Aorta (tissue), 5 donors: Measurements from ENCODE around the gene ENPEP. TPM values are rescaled to one million over a fixed set of nuclear protein-coding genes. Genes with fewer than 3 reads are reported as not detected.

Source experiments
- ATAC-seq: fragments of 200-7000 bp; cut with Tn5 transposase; one replicate; pipeline ENCODE4 v1.9.1; 2022; ENCODE audit warnings: moderate library complexity; ENCODE audit not compliant: low FRiP score
- DNase-seq, 2 donors: peaks; one replicate each; pipeline ENCODE4 v3.0.0-alpha.2; 2020
- H3K27ac ChIP-seq, 2 donors: one replicate each; pipeline ENCODE4 v1.5.1; 2013; ENCODE audit warnings: low read length in 2 of 2, mild to moderate bottlenecking in 2 of 2, moderate library complexity in 2 of 2, control low read depth in 1 of 2, inconsistent platforms in 1 of 2, low read depth in 1 of 2
- H3K27me3 ChIP-seq, 2 donors: one replicate each; pipeline ENCODE4 v1.6.1; 2013; ENCODE audit warnings: control low read depth in 1 of 2, low read length in 1 of 2, mild to moderate bottlenecking in 1 of 2, moderate library complexity in 1 of 2; ENCODE audit not compliant: insufficient read depth in 2 of 2, control insufficient read depth in 1 of 2
- H3K36me3 ChIP-seq, 2 donors: one replicate each; pipeline ENCODE4 v1.6.1; 2013; ENCODE audit warnings: control low read depth in 1 of 2, low read length in 1 of 2, mild to moderate bottlenecking in 1 of 2; ENCODE audit not compliant: insufficient read depth in 2 of 2, control insufficient read depth in 1 of 2
- H3K4me1 ChIP-seq, 2 donors: one replicate each; pipeline ENCODE4 v1.6.1; 2013; ENCODE audit warnings: low read length in 2 of 2, control low read depth in 1 of 2, mild to moderate bottlenecking in 1 of 2, moderate library complexity in 1 of 2; ENCODE audit not compliant: insufficient read depth in 2 of 2, control insufficient read depth in 1 of 2
- H3K4me3 ChIP-seq, 2 donors: one replicate each; pipeline ENCODE4 v1.5.1; 2013; ENCODE audit warnings: low read length in 2 of 2, control low read depth in 1 of 2, mild to moderate bottlenecking in 1 of 2
- H3K9me3 ChIP-seq: one replicate; pipeline ENCODE4 v1.6.1; 2013; ENCODE audit warnings: mild to moderate bottlenecking, low read length; ENCODE audit not compliant: control insufficient read depth
- WGBS, 2 donors: extraction: QIAGEN DNeasy Blood & Tissue Kit; methylation state at CpG; one replicate each; pipeline ENCODE4 v1.1.7; 2013; 5-methylcytosine and 5-hydroxymethylcytosine counted together
- intact Hi-C, 2 donors: fragments of 100-400 bp; cut with DNase I; formaldehyde crosslinking; loops; one replicate each; pipeline versions ENCODE4 v1.14.2 to v1.15.0; 2022
- polyA plus RNA-seq, 2 donors: library from polyadenylated mRNA; stranded (reverse); fragments of 200-250 nt; gene quantifications; one replicate each; pipeline ENCODE4 v1.2.3, GENCODE V29; 2013
- total RNA-seq, 2 donors: library from RNA; stranded (reverse); fragmentation: NEBNext Ultra II Directional; extraction: Animal tissue kit (Norgen Biotek cat#: 25700); gene quantifications; one replicate each; pipeline ENCODE4 v1.2.1, GENCODE V29; 2021
- donor health status: healthy with polysubstance abuse.
- donor health status: Bipolar disorder and iron deficiency.
- donor health status: DM: no; HTN: no; CAD: no.
- donor health status: DM: no; HTN: no; CAD: no.
- donor health status: DM: yes; HTN: yes; CAD: no.

Gene ENPEP
- total and polyA plus RNA-seq, 4 donors: 4.3 to 7.4 (median 4.8) TPM; not detected in 1

GRCh38 chr4:110612631-110613269, 136.8 kb downstream of the ENPEP start:
- H3K27ac ChIP-seq: no peak overlapping the region
- WGBS, 2 donors: 7 to 8% methylated on average over 23 of the region's 23 CpGs
- no peak for ATAC-seq
- DNase-seq: peak in 1 of 2 donors; percentile 66
- no peaks in the 10 kb centered on the region for H3K27me3 ChIP-seq
- no peaks in the 10 kb centered on the region for H3K4me1 ChIP-seq
- intact Hi-C loops: no loop called here
- no peaks in the 10 kb centered on the region for H3K36me3 ChIP-seq
- no peak overlapping the region for H3K4me3 ChIP-seq
- peaks cover 2% of the 10 kb centered on the region for H3K9me3 ChIP-seq

- H3K4me1 ChIP-seq: no peaks in the 10 kb centered on the region
- no peak for DNase-seq
- intact Hi-C loops: no loop called here
- 13 to 20% methylated on average over 3 of the region's 3 CpGs for WGBS, 2 donors
- no peak overlapping the region for H3K4me3 ChIP-seq
- H3K27me3 ChIP-seq: no peaks in the 10 kb centered on the region
- no peaks in the 10 kb centered on the region for H3K36me3 ChIP-seq
- H3K27ac ChIP-seq: no peak overlapping the region
- ATAC-seq: no peak
- H3K9me3 ChIP-seq: peaks cover 3% of the 10 kb centered on the region
Measured at GRCh38 chr4:110613745-110614144, 137.8 kb downstream of the ENPEP start.

- Histone ChIP-seq H3K4me1 (no peaks in the 10 kb centered on the region), H3K9me3 (peaks cover 4% of the 10 kb centered on the region), H3K27me3 (no peaks in the 10 kb centered on the region), H3K36me3 (no peaks in the 10 kb centered on the region), H3K4me3 (no peak overlapping the region), H3K27ac (no peak overlapping the region)
- ATAC-seq (no peak), DNase-seq (no peak)
- 15 to 20% methylated on average over 27 of the region's 27 CpGs for WGBS, 2 donors
- intact Hi-C loops: no loop called here
Measured at GRCh38 chr4:110614173-110614963, 138.4 kb downstream of the ENPEP start.

Other genes with a start within 250 kb of the ENPEP start
- gene PITX2, start 146.9 kb downstream of the ENPEP start, total RNA-seq: 1 to 10 TPM in 1 of 2 donors, not detected in 1; 1.0 TPM
- under 1 TPM in 1 of 2 donors, not detected in 1; 0.31 TPM for gene PITX2, start 146.9 kb downstream of the ENPEP start, polyA plus RNA-seq